Breast epithelium (tissue), 3 donors: Measurements from ENCODE around the gene SOCS4.

Source experiments
- POLR2A ChIP-seq: fragments of 450-650 bp; IDR thresholded peaks from one replicate; pipeline ENCODE4 v1.6.1; 2016; ENCODE audit warnings: antibody characterized with exemption, mild to moderate bottlenecking, moderate library complexity
- POLR2AphosphoS5 ChIP-seq, 3 donors: sonication (generic); formaldehyde crosslinking; IDR thresholded peaks; one replicate each; pipeline ENCODE4 v1.6.1; 2017; ENCODE audit warnings: antibody characterized with exemption in 3 of 3

DNA sequence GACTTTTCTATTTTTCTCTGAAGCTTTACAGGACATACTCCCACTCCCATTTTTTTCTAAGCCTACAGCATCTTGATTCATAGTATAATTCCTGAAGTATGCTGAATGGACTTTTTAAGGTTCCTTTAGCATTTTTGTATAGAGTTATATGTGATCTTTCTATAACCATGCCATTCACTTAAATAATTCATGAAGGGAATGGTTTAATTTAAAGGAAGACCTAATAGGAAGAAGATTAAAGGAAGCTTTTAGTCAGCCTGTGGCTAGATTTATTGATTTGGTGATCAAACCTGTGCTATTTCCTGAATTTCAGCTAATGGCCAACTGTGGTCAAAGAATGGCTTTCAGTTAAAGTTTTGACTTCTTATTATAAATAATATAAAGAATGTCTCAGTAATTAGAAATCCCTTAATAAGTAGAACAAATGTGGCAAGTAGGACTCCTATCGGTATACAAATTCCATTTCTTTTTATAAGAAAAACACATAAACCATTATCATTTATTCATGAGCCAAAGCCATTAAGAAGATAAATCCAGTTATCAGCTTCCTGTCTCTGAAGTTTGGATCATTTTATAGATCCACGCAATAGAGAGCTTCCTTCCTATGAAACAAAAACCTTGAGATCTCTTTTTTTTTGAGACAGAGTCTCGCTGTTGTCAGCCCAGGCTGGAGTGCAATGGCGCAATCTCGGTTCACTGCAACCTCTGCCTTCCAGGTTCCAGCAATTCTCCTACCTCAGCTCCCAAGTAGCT, 20.4 kb downstream of the SOCS4 start:
- no peak for TF ChIP-seq POLR2AphosphoS5 (IDR thresholded peaks at IDR 0.05)
- TF ChIP-seq POLR2A, result no peak
